Astrocyte (in vitro differentiated cells and primary cell): Measurements from ENCODE around the gene UNC5CL. TPM values are rescaled to one million over a fixed set of nuclear protein-coding genes. Genes with fewer than 3 reads are reported as not detected.

Experiments used
- DNase-seq: peaks from one replicate; pipeline ENCODE4 v3.0.0-alpha.2; 2010; ENCODE audit warnings: low read depth
- FAIRE-seq: peaks from 2 replicates; lab custom pipeline; 2011; peaks lifted over from hg19 to GRCh38; lab: Jason Lieb, UNC
- H2AFZ ChIP-seq: 2 replicates; pipeline ENCODE4 v1.6.0; 2012; ENCODE audit warnings: low read depth, low read length, inconsistent platforms
- H3K27ac ChIP-seq: 2 replicates; pipeline ENCODE4 v1.5.1; 2011; ENCODE audit warnings: low read depth, low read length, inconsistent platforms
- H3K27me3 ChIP-seq: 2 replicates; pipeline ENCODE4 v1.6.0; 2011; ENCODE audit warnings: low read length, inconsistent platforms; ENCODE audit not compliant: insufficient read depth
- H3K36me3 ChIP-seq: 2 replicates; pipeline ENCODE4 v1.5.1; 2011; ENCODE audit warnings: low read length, inconsistent platforms; ENCODE audit not compliant: insufficient read depth
- H3K4me1 ChIP-seq: 2 replicates; pipeline ENCODE4 v1.5.1; 2011; ENCODE audit warnings: low read length, inconsistent platforms; ENCODE audit not compliant: insufficient read depth
- H3K4me2 ChIP-seq: 2 replicates; pipeline ENCODE4 v1.6.0; 2012; ENCODE audit warnings: low read length, inconsistent platforms
- H3K4me3 ChIP-seq: 2 replicates; pipeline ENCODE4 v1.5.1; 2011; ENCODE audit warnings: low read depth, mild to moderate bottlenecking, low read length, inconsistent platforms; ENCODE audit not compliant: insufficient read depth
- H3K79me2 ChIP-seq: 2 replicates; pipeline ENCODE4 v1.6.0; 2012; ENCODE audit warnings: mild to moderate bottlenecking, low read length, inconsistent platforms; ENCODE audit not compliant: insufficient read depth
- H3K9ac ChIP-seq: 2 replicates; pipeline ENCODE4 v1.6.0; 2012; ENCODE audit warnings: mild to moderate bottlenecking, low read length, inconsistent platforms
- H3K9me3 ChIP-seq: 2 replicates; pipeline ENCODE4 v1.5.1; 2012; ENCODE audit warnings: low read depth, mild to moderate bottlenecking, low read length, inconsistent platforms; ENCODE audit not compliant: insufficient read depth
- H4K20me1 ChIP-seq: 2 replicates; pipeline ENCODE4 v1.6.0; 2012; ENCODE audit warnings: low read length, inconsistent platforms; ENCODE audit not compliant: insufficient read depth
- H3K27ac Mint-ChIP-seq: one replicate; pipeline ENCODE4 v1.8.0; 2021; ENCODE audit warnings: mild to moderate bottlenecking, mixed read lengths; ENCODE audit not compliant: unreplicated experiment
- H3K27me3 Mint-ChIP-seq: one replicate; pipeline ENCODE4 v1.8.0; 2021; ENCODE audit warnings: low read depth, mixed read lengths; ENCODE audit not compliant: unreplicated experiment
- H3K36me3 Mint-ChIP-seq: one replicate; pipeline ENCODE4 v1.8.0; 2021; ENCODE audit warnings: low read depth, mixed read lengths; ENCODE audit not compliant: unreplicated experiment
- H3K4me1 Mint-ChIP-seq: one replicate; pipeline ENCODE4 v1.8.0; 2021; ENCODE audit warnings: low read depth, mixed read lengths; ENCODE audit not compliant: unreplicated experiment
- H3K4me3 Mint-ChIP-seq: one replicate; pipeline ENCODE4 v1.8.0; 2021; ENCODE audit warnings: mild to moderate bottlenecking, moderate library complexity, mixed read lengths; ENCODE audit not compliant: unreplicated experiment
- H3K9me3 Mint-ChIP-seq: one replicate; pipeline ENCODE4 v1.8.0; 2021; ENCODE audit warnings: mild to moderate bottlenecking, mixed read lengths; ENCODE audit not compliant: unreplicated experiment
- CTCF ChIP-seq: IDR thresholded peaks from 2 replicates; pipeline ENCODE4 v1.5.1; 2011; ENCODE audit warnings: low read depth, mild to moderate bottlenecking, inconsistent platforms, low read length, moderate library complexity; ENCODE audit not compliant: insufficient read depth
- EZH2 ChIP-seq: IDR thresholded peaks from 2 replicates; pipeline ENCODE4 v1.6.1; 2012; ENCODE audit warnings: mild to moderate bottlenecking, low read length, inconsistent platforms; ENCODE audit not compliant: insufficient read depth
- total RNA-seq: library from RNA; stranded (reverse); gene quantifications from 2 replicates; pipeline ENCODE4 v1.2.1, GENCODE V29; 2021

UNC5CL gene
- total RNA-seq, 1 donor from 2014 or later, result 0.27 TPM

- no peak overlapping the region for H3K4me2 ChIP-seq
- no peak overlapping the region for H3K27ac Mint-ChIP-seq
- H3K79me2 ChIP-seq, result no peaks in the 10 kb centered on the region
- H3K4me3 Mint-ChIP-seq, result no peak overlapping the region
- no peak overlapping the region for H3K9ac ChIP-seq
- FAIRE-seq, result no peak
- H3K27me3 Mint-ChIP-seq, result peaks cover 3% of the 10 kb centered on the region
- no peak overlapping the region for H2AFZ ChIP-seq
- H4K20me1 ChIP-seq, result no peaks in the 10 kb centered on the region
- H3K36me3 Mint-ChIP-seq, result no peaks in the 10 kb centered on the region
- H3K4me1 ChIP-seq, result no peaks in the 10 kb centered on the region
- H3K9me3 Mint-ChIP-seq, result peaks cover 2% of the 10 kb centered on the region
- no peak overlapping the region for H3K4me3 ChIP-seq
- H3K36me3 ChIP-seq, result no peaks in the 10 kb centered on the region
- DNase-seq, result no peak
- H3K27me3 ChIP-seq, result no peaks in the 10 kb centered on the region
- TF ChIP-seq CTCF (no peak), EZH2 (no peak)
- no peaks in the 10 kb centered on the region for H3K9me3 ChIP-seq
- H3K4me1 Mint-ChIP-seq, result peaks cover 21% of the 10 kb centered on the region
- H3K27ac ChIP-seq, result no peak overlapping the region
These were observed 17.9 kb upstream of the UNC5CL start for GRCh38 chr6:41056768-41057490.

DNA sequence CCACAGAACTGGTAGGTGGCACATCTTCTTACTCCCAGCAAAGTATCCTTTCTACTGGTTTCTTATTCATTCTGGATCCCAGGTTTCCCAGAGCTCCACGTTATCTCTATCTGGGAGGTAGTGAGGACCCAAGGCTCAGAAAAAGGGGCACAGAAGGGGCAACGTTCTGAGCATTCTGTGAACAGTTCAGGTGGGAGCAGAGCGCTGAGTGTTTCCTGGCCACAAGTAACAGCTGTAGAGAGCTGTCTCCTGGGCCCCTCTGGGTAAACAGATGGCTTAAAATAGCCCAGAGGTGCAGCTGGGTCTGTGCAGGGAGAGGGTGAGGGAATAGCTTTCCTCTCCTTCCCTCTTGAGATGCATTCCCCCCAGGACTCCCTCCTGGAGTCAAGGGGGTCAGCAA lies 16.1 kb upstream of the UNC5CL start:
- Histone ChIP-seq H3K9me3 (no peaks in the 10 kb centered on the region), H3K27me3 (no peaks in the 10 kb centered on the region), H3K27ac (no peak overlapping the region), H3K4me2 (no peak overlapping the region), H4K20me1 (no peaks in the 10 kb centered on the region), H3K9ac (no peak overlapping the region), H3K79me2 (no peaks in the 10 kb centered on the region), H3K4me3 (no peak overlapping the region), H3K4me1 (no peaks in the 10 kb centered on the region), H3K36me3 (no peaks in the 10 kb centered on the region), H2AFZ (no peak overlapping the region)
- Mint-ChIP-seq H3K4me3 (no peak overlapping the region), H3K27ac (no peak overlapping the region), H3K36me3 (no peaks in the 10 kb centered on the region), H3K4me1 (peaks cover 19% of the 10 kb centered on the region), H3K9me3 (peaks cover 2% of the 10 kb centered on the region), H3K27me3 (peaks cover 3% of the 10 kb centered on the region)
- DNase-seq (no peak), FAIRE-seq (no peak)
- no peak for TF ChIP-seq CTCF
- no peak for TF ChIP-seq EZH2

- no peak for FAIRE-seq
- H3K9me3 Mint-ChIP-seq, result peaks cover 2% of the 10 kb centered on the region
These were observed 15.5 kb upstream of the UNC5CL start for GRCh38 chr6:41054511-41054910.

More at GRCh38 chr6:41054511-41054910, 15.5 kb upstream of the UNC5CL start:
- H3K4me1 Mint-ChIP-seq, result peaks cover 19% of the 10 kb centered on the region
- H3K9me3 ChIP-seq, result no peaks in the 10 kb centered on the region
- H4K20me1 ChIP-seq, result no peaks in the 10 kb centered on the region
- no peaks in the 10 kb centered on the region for H3K36me3 Mint-ChIP-seq
- no peak overlapping the region for H3K4me3 ChIP-seq
- no peaks in the 10 kb centered on the region for H3K4me1 ChIP-seq
- H3K36me3 ChIP-seq, result no peaks in the 10 kb centered on the region
- no peak overlapping the region for H3K4me2 ChIP-seq
- H3K27me3 Mint-ChIP-seq, result peaks cover 3% of the 10 kb centered on the region
- no peaks in the 10 kb centered on the region for H3K27me3 ChIP-seq
- H2AFZ ChIP-seq, result no peak overlapping the region
- no peak overlapping the region for H3K4me3 Mint-ChIP-seq
- no peak overlapping the region for H3K9ac ChIP-seq
- DNase-seq, result no peak
- H3K79me2 ChIP-seq, result no peaks in the 10 kb centered on the region
- H3K27ac ChIP-seq, result no peak overlapping the region
- no peak for TF ChIP-seq CTCF
- TF ChIP-seq EZH2, result no peak
- H3K27ac Mint-ChIP-seq, result no peak overlapping the region
